Measurements from ENCODE around the gene OPN1LW. TPM values are rescaled to one million over a fixed set of nuclear protein-coding genes. Genes with fewer than 3 reads are reported as not detected.

The OPN1LW gene
- total RNA-seq, 1 experiment from 2014 or later, result not detected

DNA sequence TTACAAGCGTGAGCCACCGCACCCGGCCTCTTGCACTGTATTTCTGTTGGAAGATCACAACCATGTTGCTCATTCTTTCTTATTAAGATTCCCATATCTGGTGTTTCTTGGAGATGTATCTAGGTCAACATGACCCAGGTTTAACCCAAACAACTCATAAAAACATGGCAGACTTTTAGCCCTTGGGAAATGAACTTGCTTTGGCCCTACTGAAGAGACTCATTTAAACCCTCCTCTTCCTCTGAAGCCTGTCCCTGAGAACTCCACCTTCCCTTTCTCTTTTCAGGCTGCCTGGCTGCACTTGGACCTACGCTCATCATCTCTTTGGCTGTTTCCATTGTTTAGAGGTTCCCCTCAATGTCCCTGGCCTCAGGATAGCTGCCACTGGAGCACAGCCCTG is 22.8 kb upstream of the OPN1LW start:
- ATAC-seq (no peak), DNase-seq (no peak)
- Histone ChIP-seq H3K27me3 (ENCODE audit: low read length) (no peaks in the 10 kb centered on the region), H3K36me3 (ENCODE audit: low read depth, low read length) (no peaks in the 10 kb centered on the region), H4K20me1 (ENCODE audit: low read length) (no peaks in the 10 kb centered on the region), H3K4me3 (ENCODE audit: low read length) (no peak overlapping the region), H3K9ac (ENCODE audit: low read length) (peak overlapping the region; percentile 21; the same call in 1 of the 2 replicates), H3K27ac (ENCODE audit: low read length) (peak overlapping the region; percentile 75), H3K4me1 (ENCODE audit: insufficient read depth, low read length) (peaks cover 32% of the 10 kb centered on the region), H3K9me3 (ENCODE audit: low read length) (no peaks in the 10 kb centered on the region), H2AFZ (ENCODE audit: low read length) (no peak overlapping the region), H3K79me2 (ENCODE audit: low read length) (no peaks in the 10 kb centered on the region), H3K9me2 (replicated peaks; ENCODE audit: low read length) (no peaks in the 10 kb centered on the region), H3F3A (ENCODE audit: low read length, unreplicated experiment) (no peaks in the 10 kb centered on the region), H3K4me2 (ENCODE audit: low read length) (peak overlapping the region; percentile 33; the same call in 1 of the 2 replicates)
- no peak for TF ChIP-seq CTCF (conservative IDR thresholded peaks at IDR 0.05; ENCODE audit: low read depth, low read length)
- no peak for TF ChIP-seq EZH2 (IDR thresholded peaks at IDR 0.05; ENCODE audit: low read length, unreplicated experiment)
- no peak for TF ChIP-seq EZH2phosphoT487 (IDR thresholded peaks at IDR 0.05; ENCODE audit: borderline replicate concordance, low read length)
- intact Hi-C loops (cut with micrococcal nuclease), result no loop called here
- POLR2A ChIA-PET (ENCODE audit: unreplicated experiment), result no interaction called here
- no TSS peak for BruUV-seq (replicated peaks)
- CTCF ChIA-PET, result interaction anchor here (0.6 kb wide), 1 partner anchor 8 kb away, joined by 3 read pairs; no protein-coding TSS in a partner anchor

GRCh38 chrX:154121961-154122360 is 22.1 kb upstream of the OPN1LW start:
- H3K9me3 ChIP-seq (ENCODE audit: low read length), result no peaks in the 10 kb centered on the region
- ATAC-seq (no peak; the same call in 1 of the 2 replicates), DNase-seq (peak; percentile 83)
- intact Hi-C loops (cut with micrococcal nuclease), result no loop called here
- H3K4me1 ChIP-seq (ENCODE audit: insufficient read depth, low read length), result peaks cover 32% of the 10 kb centered on the region
- H3K27ac ChIP-seq (ENCODE audit: low read length), result peak overlapping the region; percentile 71
- BruUV-seq (replicated peaks), result no TSS peak
- H3K4me3 ChIP-seq (ENCODE audit: low read length), result no peak overlapping the region
- POLR2A ChIA-PET (ENCODE audit: unreplicated experiment), result no interaction called here
- no peaks in the 10 kb centered on the region for H3K36me3 ChIP-seq (ENCODE audit: low read depth, low read length)
- H3F3A ChIP-seq (ENCODE audit: low read length, unreplicated experiment), result no peaks in the 10 kb centered on the region
- CTCF ChIA-PET, result no interaction called here
- no peak overlapping the region for H2AFZ ChIP-seq (ENCODE audit: low read length)
- peak overlapping the region; percentile 70 for H3K4me2 ChIP-seq (ENCODE audit: low read length)
- no peaks in the 10 kb centered on the region for H3K79me2 ChIP-seq (ENCODE audit: low read length)
- H3K9ac ChIP-seq (ENCODE audit: low read length), result peak overlapping the region; percentile 37; the same call in 1 of the 2 replicates
- TF ChIP-seq EZH2phosphoT487 (IDR thresholded peaks at IDR 0.05; ENCODE audit: borderline replicate concordance, low read length), result no peak
- no peak for TF ChIP-seq EZH2 (IDR thresholded peaks at IDR 0.05; ENCODE audit: low read length, unreplicated experiment)
- TF ChIP-seq CTCF (conservative IDR thresholded peaks at IDR 0.05; ENCODE audit: low read depth, low read length), result no peak
- no peaks in the 10 kb centered on the region for H3K9me2 ChIP-seq (replicated peaks; ENCODE audit: low read length)
- no peaks in the 10 kb centered on the region for H4K20me1 ChIP-seq (ENCODE audit: low read length)
- no peaks in the 10 kb centered on the region for H3K27me3 ChIP-seq (ENCODE audit: low read length)

Data from PC-3 (cell line).